Sigmoid colon (tissue), 7 donors: ENCODE data around the gene ZFP64. TPM values are rescaled to one million over a fixed set of nuclear protein-coding genes. Genes with fewer than 3 reads are reported as not detected.

Experiments
- DNase-seq: peaks from one replicate; pipeline ENCODE4 v3.0.0-alpha.2; 2019
- H3K27ac ChIP-seq, 4 donors: fragments of 200-600 bp; sonication (generic); one replicate each; pipeline ENCODE4 v1.5.1; 2016 to 2019; ENCODE audit warnings: mild to moderate bottlenecking in 1 of 4
- H3K27me3 ChIP-seq, 3 donors: fragments of 200-600 bp; sonication (generic); one replicate each; pipeline ENCODE4 v1.5.1; 2019; ENCODE audit warnings: mild to moderate bottlenecking in 1 of 3
- H3K36me3 ChIP-seq, 4 donors: fragments of 200-600 bp; sonication (generic); one replicate each; pipeline ENCODE4 v1.5.1; 2016 to 2019
- H3K4me1 ChIP-seq, 4 donors: fragments of 200-600 bp; sonication (generic); one replicate each; pipeline ENCODE4 v1.5.1; 2017 to 2019
- H3K4me3 ChIP-seq, 4 donors: fragments of 200-600 bp; sonication (generic); one replicate each; pipeline ENCODE4 v1.5.1; 2017 to 2019; ENCODE audit warnings: mild to moderate bottlenecking in 2 of 4, moderate library complexity in 1 of 4
- H3K9me3 ChIP-seq, 4 donors: fragments of 200-600 bp in 3 of 4; sonication (generic) in 3 of 4; one replicate each; pipeline versions ENCODE4 v1.5.1 to v1.6.1; 2013 to 2019
- CTCF ChIP-seq, 4 experiments: fragments of 450-650 bp in 3 of 4; fragments of 200-600 bp in 1 of 4; IDR thresholded peaks; one replicate each; pipeline ENCODE4 v1.5.1; 2016 to 2019; ENCODE audit warnings: antibody characterized with exemption in 4 of 4, mild to moderate bottlenecking in 3 of 4, moderate library complexity in 2 of 4
- EP300 ChIP-seq, 4 donors: sonication (generic); formaldehyde crosslinking; IDR thresholded peaks; one replicate each; pipeline ENCODE4 v1.6.1; 2017; ENCODE audit warnings: antibody characterized with exemption in 4 of 4
- POLR2A ChIP-seq, 2 donors: fragments of 450-650 bp; IDR thresholded peaks; one replicate each; pipeline ENCODE4 v1.6.1; 2016; ENCODE audit warnings: antibody characterized with exemption in 2 of 2, mild to moderate bottlenecking in 2 of 2, moderate library complexity in 2 of 2
- POLR2AphosphoS5 ChIP-seq, 4 donors: sonication (generic); formaldehyde crosslinking; IDR thresholded peaks; one replicate each; pipeline ENCODE4 v1.6.1; 2017; ENCODE audit warnings: antibody characterized with exemption in 4 of 4
- WGBS, 2 donors: extraction: QIAGEN DNeasy Blood & Tissue Kit; methylation state at CpG; one replicate each; pipeline ENCODE4 v1.1.7; 2013; 5-methylcytosine and 5-hydroxymethylcytosine counted together
- intact Hi-C: fragments of 100-400 bp; cut with DNase I; formaldehyde crosslinking; loops from one replicate; pipeline ENCODE4 v1.15.1; 2023
- polyA plus RNA-seq, 3 donors: library from polyadenylated mRNA; stranded (reverse); fragments of 200-250 nt; gene quantifications; one replicate each; pipeline ENCODE4 v1.2.3, GENCODE V29; 2013
- total RNA-seq, 4 donors: library from RNA; depleted of rRNA; stranded (reverse); fragments of >200 nt; gene quantifications; one replicate each; pipeline ENCODE4 v1.1.0, GENCODE V29; 2016
- donor health status: healthy with polysubstance abuse.
- donor health status: Bipolar disorder and iron deficiency.
- donor health status: healthy.

ZFP64 gene
- total and polyA plus RNA-seq, 7 donors = 5.4 to 20.5 (median 9.6) TPM

- intact Hi-C loops = no loop called here
- no peak for DNase-seq
- Histone ChIP-seq H3K4me3 (no peak overlapping the region), H3K27me3 (peaks cover 19 to 38% (median 28%) of the 10 kb centered on the region in 3 donors), H3K4me1 (peaks cover 0 to 30% (median 26%) of the 10 kb centered on the region in 4 donors), H3K27ac (no peak overlapping the region), H3K9me3 (no peaks in the 10 kb centered on the region), H3K36me3 (peaks cover 0 to 8% (median 0%) of the 10 kb centered on the region in 4 donors)
- TF ChIP-seq CTCF (IDR thresholded peaks at IDR 0.05) = no peak
- no peak for TF ChIP-seq POLR2AphosphoS5 (IDR thresholded peaks at IDR 0.05)
- TF ChIP-seq EP300 (IDR thresholded peaks at IDR 0.05) = no peak
- no peak for TF ChIP-seq POLR2A (IDR thresholded peaks at IDR 0.05)
- 92% methylated on average over 4 of the region's 4 CpGs for WGBS, 2 donors
Observed at GRCh38 chr20:52102126-52102525, 89.5 kb downstream of the ZFP64 start.
